Articular chondrocyte of knee joint (primary cell): Measurements from ENCODE around the gene MTHFD2. TPM values are rescaled to one million over a fixed set of nuclear protein-coding genes. Genes with fewer than 3 reads are reported as not detected.

Experiments
- total RNA-seq: library from RNA; depleted of rRNA; stranded (reverse); fragments of >200 nt; gene quantifications from 2 replicates; pipeline ENCODE4 v1.2.3, GENCODE V29; 2012

MTHFD2 gene
- 117 and 136 TPM in 2 replicates for total RNA-seq

DNA sequence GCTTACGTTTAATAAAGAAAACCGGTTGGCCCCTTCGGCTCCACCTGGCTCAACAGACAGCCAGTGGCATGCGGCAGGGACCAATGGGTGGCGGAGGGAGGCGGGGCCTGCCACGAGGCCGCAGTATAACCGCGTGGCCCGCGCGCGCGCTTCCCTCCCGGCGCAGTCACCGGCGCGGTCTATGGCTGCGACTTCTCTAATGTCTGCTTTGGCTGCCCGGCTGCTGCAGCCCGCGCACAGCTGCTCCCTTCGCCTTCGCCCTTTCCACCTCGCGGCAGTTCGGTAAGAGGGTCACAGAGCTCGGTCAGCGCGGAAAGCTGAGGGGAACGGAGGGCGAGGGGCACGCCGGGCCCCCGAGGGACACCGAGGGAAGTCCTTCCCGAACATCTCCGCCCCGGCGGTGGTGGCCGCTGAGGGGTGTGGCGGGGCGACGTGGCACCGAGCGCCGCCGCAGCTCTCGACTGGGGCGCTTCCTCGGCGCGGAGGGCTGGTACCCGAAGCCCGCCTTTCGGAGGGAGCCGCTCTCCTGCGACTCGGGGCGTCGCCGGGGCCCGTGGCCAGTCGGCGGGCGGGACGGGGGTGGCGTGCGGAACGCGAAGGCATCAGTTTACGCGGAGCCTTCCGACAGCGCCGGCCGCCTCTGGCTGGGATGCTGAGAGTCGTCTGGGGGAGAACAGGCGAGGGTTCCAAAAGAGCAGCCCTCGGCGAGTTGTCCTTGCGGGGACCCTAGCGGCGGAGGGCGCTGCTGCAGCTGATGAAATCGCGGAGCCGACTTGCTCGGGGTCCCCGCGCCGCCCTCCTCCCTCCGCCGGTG, at the start of gene MTHFD2:
TSS of gene MTHFD2 (plus strand) at position 155 of the 814 bp plus-strand sequence. CDS start at position 182, 27 bp downstream.

GRCh38 chr2:74178211-74179062, 20.0 kb upstream of the MTHFD2 start, which contains the start of gene MOB1A:
Gene MOB1A (minus strand): TSS chr2:74178879. CDS start chr2:74178674, 205 bp downstream.

Other genes starting within 250 kb of the MTHFD2 start
- gene TET3, start 213.7 kb upstream of the MTHFD2 start, total RNA-seq, result 2.0 and 2.5 TPM in 2 replicates
- 24.2 and 28.6 TPM in 2 replicates for gene BOLA3, start 50.7 kb upstream of the MTHFD2 start, total RNA-seq
- gene MOB1A, start 19.7 kb upstream of the MTHFD2 start, total RNA-seq, result 164 and 165 TPM in 2 replicates
- 2.2 and 2.7 TPM in 2 replicates for gene SLC4A5, start 144.8 kb downstream of the MTHFD2 start, total RNA-seq
- gene DCTN1, start 181.7 kb downstream of the MTHFD2 start, total RNA-seq, result 141 and 144 TPM in 2 replicates
- gene C2orf81, start 223.0 kb downstream of the MTHFD2 start, total RNA-seq, result 1.3 and 1.7 TPM in 2 replicates
- 18.3 and 19.7 TPM in 2 replicates for gene WDR54, start 223.1 kb downstream of the MTHFD2 start, total RNA-seq
- gene RTKN, start 243.3 kb downstream of the MTHFD2 start, total RNA-seq, result 14.4 and 16.5 TPM in 2 replicates